ENCODE results near the gene TSPAN31. TPM values are rescaled to one million over a fixed set of nuclear protein-coding genes. Genes with fewer than 3 reads are reported as not detected.

TSPAN31 gene
- total and polyA plus RNA-seq, 2 of the 8 experiments (the other 6 are each of a cell fraction or from before 2014, with no cell fraction given): 15.8 to 31.4 TPM

GRCh38 chr12:57751788-57752667 lies 7.2 kb downstream of the TSPAN31 start, which contains the start of gene CDK4 (continued):
- TF ChIP-seq BACH1 (IDR thresholded peaks at IDR 0.05; ENCODE audit: low read length) (no peak), BCL11A (IDR thresholded peaks at IDR 0.05; ENCODE audit: low read depth in 2 of 2, low read length in 2 of 2) (no peak), CBX5 (IDR thresholded peaks at IDR 0.05; ENCODE audit: low read depth, low read length) (no peak), CHD2 (IDR thresholded peaks at IDR 0.05; ENCODE audit: low read length) (peak; percentile 43; the same call in 1 of the 2 replicates), TAF7 (optimal IDR thresholded peaks at IDR 0.05; ENCODE audit: borderline replicate concordance, low read depth, low read length) (peak; percentile 68), CTBP2 (IDR thresholded peaks at IDR 0.05; ENCODE audit: borderline replicate concordance, insufficient read depth, insufficient read length, low read length) (peak; percentile 56), RXRA (IDR thresholded peaks at IDR 0.05; ENCODE audit: insufficient read depth, low read depth, low read length) (0 out of 2 replicates have a peak, but pooled peaks have one; percentile 9), EZH2 (IDR thresholded peaks at IDR 0.05; ENCODE audit: low read depth, low read length, severe bottlenecking) (no peak), POU5F1 (IDR thresholded peaks at IDR 0.05; ENCODE audit: low read depth, low read length) (no peak), NRF1 (IDR thresholded peaks at IDR 0.05; ENCODE audit: low read depth, low read length) (peak; percentile 29; the same call in 1 of the 2 replicates), SP4 (IDR thresholded peaks at IDR 0.05; ENCODE audit: low read length) (peak; percentile 97), EP300 (IDR thresholded peaks at IDR 0.05; ENCODE audit: borderline replicate concordance in 1 of 2, low read depth in 2 of 2, low read length in 2 of 2) (peak in 1 of 2 experiments; percentile 76; a peak in 1 of 3 replicates), SP2 (IDR thresholded peaks at IDR 0.05; ENCODE audit: low read length) (peak; percentile 37; the same call in 1 of the 2 replicates), CEBPB (IDR thresholded peaks at IDR 0.05; ENCODE audit: low read depth, low read length) (no peak), YY1 (IDR thresholded peaks at IDR 0.05; ENCODE audit: low read depth, low read length) (peak; percentile 7; the same call in 1 of the 2 replicates), MAFK (IDR thresholded peaks at IDR 0.05; ENCODE audit: low read depth, low read length) (no peak), KDM5A (IDR thresholded peaks at IDR 0.05; ENCODE audit: low read length) (no peak), SUZ12 (IDR thresholded peaks at IDR 0.05; ENCODE audit: low read length) (no peak), KDM4A (IDR thresholded peaks at IDR 0.05; ENCODE audit: low read depth, low read length, severe bottlenecking) (peak; percentile 10), SIN3A (conservative IDR thresholded peaks at IDR 0.05 in 1 of 2, IDR thresholded peaks at IDR 0.05 in 1 of 2; ENCODE audit: low read depth in 1 of 2, low read length in 2 of 2) (peak; percentile 84 to 98; a peak in 3 of 4 replicates), KDM1A (IDR thresholded peaks at IDR 0.05; ENCODE audit: borderline replicate concordance, low read length) (no peak), RBBP5 (IDR thresholded peaks at IDR 0.05; ENCODE audit: borderline replicate concordance, low read depth, low read length) (no peak), SP1 (IDR thresholded peaks at IDR 0.05; ENCODE audit: low read depth, low read length) (peak; percentile 75; the same call in 1 of the 2 replicates)

Measured in H1 (cell line).